GM12878 (cell line): ENCODE results near the gene FUBP1. TPM values are rescaled to one million over a fixed set of nuclear protein-coding genes. Genes with fewer than 3 reads are reported as not detected.

Experiments used
- ATAC-seq: fragments of 200-7000 bp; cut with Tn5 transposase; 3 replicates; pipeline ENCODE4 v1.9.1; 2020; ENCODE audit warnings: mild to moderate bottlenecking, moderate library complexity
- BruUV-seq: library from RNA; stranded (reverse); fragments of 400-500 nt; replicated peaks from 2 replicates; lab custom pipeline; 2021; lab: Mats Ljungman, UMichigan
- CTCF ChIA-PET: fragments of 300-600 bp; sonication (Branson Sonifier 250); formaldehyde crosslinking; extraction: SDS; loops from one replicate; lab custom pipeline; 2021; ENCODE audit warnings: inconsistent platforms; lab: Yijun Ruan, JAX
- POLR2A ChIA-PET: fragments of 350-600 bp; formaldehyde crosslinking; extraction: SDS; loops from one replicate; lab custom pipeline; 2021; ENCODE audit warnings: inconsistent platforms; lab: Charles Lee
- RAD21 ChIA-PET: fragments of 300-600 bp; sonication (Branson Sonifier 250); formaldehyde crosslinking; loops from one replicate; lab custom pipeline; 2023; ENCODE audit warnings: antibody characterized with exemption; ENCODE audit not compliant: unreplicated experiment; lab: Charles Lee
- SMC1A ChIA-PET: fragments of 300-600 bp; sonication (Branson Sonifier 250); formaldehyde crosslinking; loops from one replicate; lab custom pipeline; 2023; ENCODE audit not compliant: unreplicated experiment, uncharacterized antibody; lab: Charles Lee
- DNase-seq: peaks from one replicate; pipeline ENCODE4 v3.0.0-alpha.2; 2011; ENCODE audit warnings: low read depth, low spot score
- FAIRE-seq: peaks from 3 replicates; lab custom pipeline; 2011; peaks lifted over from hg19 to GRCh38; lab: Jason Lieb, UNC
- H2AFZ ChIP-seq: 2 replicates; pipeline ENCODE4 v1.6.0; 2011; ENCODE audit warnings: low read depth, low read length, control low read depth; ENCODE audit not compliant: control insufficient read depth
- H3K27ac ChIP-seq: 2 replicates; pipeline ENCODE4 v1.5.1; 2011; ENCODE audit warnings: control low read depth; ENCODE audit not compliant: control insufficient read depth, insufficient read depth
- H3K27me3 ChIP-seq, 2 experiments: replicated peaks in 1 of 2; 2 replicates each; pipeline versions ENCODE4 v1.6.0 to v1.6.1; 2011; ENCODE audit warnings: low read length in 1 of 2; ENCODE audit not compliant: control insufficient read depth in 2 of 2, insufficient read depth in 2 of 2
- H3K36me3 ChIP-seq, 2 experiments: 2 replicates each; pipeline ENCODE4 v1.5.1; 2011; ENCODE audit warnings: low read length in 1 of 2; ENCODE audit not compliant: control insufficient read depth in 2 of 2, insufficient read depth in 2 of 2
- H3K4me1 ChIP-seq: 2 replicates; pipeline ENCODE4 v1.6.1; 2011; ENCODE audit warnings: mild to moderate bottlenecking, low read length, moderate library complexity, mixed read lengths; ENCODE audit not compliant: control insufficient read depth, insufficient read depth
- H3K4me2 ChIP-seq: 2 replicates; pipeline ENCODE4 v1.6.0; 2011; ENCODE audit warnings: control low read depth; ENCODE audit not compliant: control insufficient read depth, insufficient read depth
- H3K4me3 ChIP-seq: fragments of 200-600 bp; sonication (generic); 2 replicates; pipeline ENCODE4 v1.5.1; 2016
- H3K79me2 ChIP-seq: 2 replicates; pipeline ENCODE4 v1.6.0; 2011; ENCODE audit warnings: low read length; ENCODE audit not compliant: control insufficient read depth, insufficient read depth
- H3K9ac ChIP-seq: 2 replicates; pipeline ENCODE4 v1.8.0; 2011; ENCODE audit warnings: low read length, control low read depth, mixed read lengths; ENCODE audit not compliant: control insufficient read depth, insufficient read depth
- H3K9me3 ChIP-seq: replicated peaks from 3 replicates; pipeline ENCODE4 v1.5.1; 2011; ENCODE audit warnings: mild to moderate bottlenecking, low read length; ENCODE audit not compliant: control insufficient read depth, insufficient read depth
- H4K20me1 ChIP-seq: 2 replicates; pipeline ENCODE4 v1.6.0; 2011; ENCODE audit not compliant: control insufficient read depth, insufficient read depth
- ESRRA ChIP-seq: IDR thresholded peaks from 2 replicates; pipeline ENCODE4 v1.6.1; 2012; ENCODE audit warnings: mild to moderate bottlenecking, low read length, improper control_type of control experiment
- POLR2A ChIP-seq: IDR thresholded peaks from 2 replicates; pipeline ENCODE4 v1.6.1; 2011; ENCODE audit warnings: low read depth, mild to moderate bottlenecking, low read length
- POLR2AphosphoS5 ChIP-seq: IDR thresholded peaks from 2 replicates; pipeline ENCODE4 v1.6.1; 2011; ENCODE audit warnings: mild to moderate bottlenecking, low read length, inconsistent platforms
- RBBP5 ChIP-seq: fragments of 200-600 bp; sonication (generic); conservative IDR thresholded peaks from 2 replicates; pipeline ENCODE4 v1.6.1; 2016
- SRF ChIP-seq, 2 experiments: IDR thresholded peaks; 2 replicates each; pipeline ENCODE4 v1.6.1; 2011; ENCODE audit warnings: low read depth in 2 of 2, low read length in 2 of 2, mild to moderate bottlenecking in 1 of 2, moderate library complexity in 1 of 2
- WGBS: methylation state at CpG from one replicate; pipeline ENCODE4 v1.1.6; 2016; ENCODE audit warnings: low lambda C conversion rate; ENCODE audit not compliant: insufficient replicate concordance, insufficient coverage; ENCODE audit errors: missing lambda C conversion rate; 5-methylcytosine and 5-hydroxymethylcytosine counted together
- in situ Hi-C: fragments of 300-500 bp; cut with MboI; formaldehyde crosslinking; loops from 9 replicates; pipeline ENCODE4 v1.14.3; 2018; ENCODE audit warnings: mixed read lengths
- intact Hi-C: fragments of 100-400 bp; cut with micrococcal nuclease; formaldehyde crosslinking; loops from one replicate; pipeline ENCODE4 v1.14.2; 2022; ENCODE audit not compliant: unreplicated experiment
- polyA plus RNA-seq, 11 experiments: library from polyadenylated mRNA; depleted of rRNA in 4 of 11; unstranded in 6 of 11; stranded (reverse) in 5 of 11; fragments of >200 nt; fragmentation: Nextera tagmentation in 4 of 11; fragmentation: Illumina TruSeq in 1 of 11; extraction: Ambion mirVana in 4 of 11; extraction: Trizol in 1 of 11; gene quantifications; 1 replicate in 1 of 11; 2 replicates in 10 of 11; pipeline versions ENCODE4 v1.2.1 to v1.2.3, GENCODE V29; 2011 to 2016; ENCODE audit warnings: inconsistent platforms in 2 of 11, missing spikeins in 2 of 11, low read depth in 1 of 11
- total RNA-seq, 4 experiments: library from RNA; depleted of rRNA in 3 of 4; stranded (reverse); fragments of >200 nt in 3 of 4; fragmentation: Illumina TruSeq in 1 of 4; extraction: Trizol in 1 of 4; gene quantifications; 2 replicates each; pipeline versions ENCODE4 v1.2.1 to v1.2.3, GENCODE V29; 2013 to 2021

The FUBP1 gene
- total and polyA plus RNA-seq, 10 of the 15 experiments (the other 5 are each of a cell fraction or from before 2014, with no cell fraction given): 110 to 343 (median 191) TPM

DNA sequence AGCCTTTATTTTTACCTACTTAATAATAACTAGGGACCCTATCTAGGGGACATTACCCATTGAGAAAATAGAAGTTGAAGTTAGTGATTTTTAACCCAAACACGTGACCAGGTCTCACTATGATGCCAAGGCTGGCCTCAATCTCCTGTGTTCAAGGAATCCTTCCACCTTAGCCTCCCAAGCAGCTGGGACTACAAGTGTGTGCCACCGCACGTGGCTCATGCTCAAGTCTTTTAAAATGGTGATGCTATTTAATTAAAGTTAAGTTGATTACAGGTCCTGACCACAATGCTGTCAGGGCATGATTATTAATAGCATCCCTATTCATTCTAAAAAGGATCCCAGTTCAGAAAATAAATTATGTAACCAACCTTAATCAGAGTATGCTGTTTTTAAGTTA lies 25.0 kb downstream of the FUBP1 start:
- H3K9ac ChIP-seq: no peak overlapping the region
- no peaks in the 10 kb centered on the region for H3K9me3 ChIP-seq
- H4K20me1 ChIP-seq: no peaks in the 10 kb centered on the region
- peaks cover 9% of the 10 kb centered on the region for H3K79me2 ChIP-seq
- FAIRE-seq (no peak), DNase-seq (no peak), ATAC-seq (no peak)
- RAD21 ChIA-PET: interaction anchor here (1.7 kb wide), 1 partner anchor 22 kb away, joined by 3 read pairs; no protein-coding TSS in a partner anchor
- no peak overlapping the region for H3K4me2 ChIP-seq
- no peak overlapping the region for H3K27ac ChIP-seq
- H2AFZ ChIP-seq: no peak overlapping the region
- 98% methylated on average over 3 of the region's 3 CpGs for WGBS
- SMC1A ChIA-PET: interaction anchor here (0.9 to 4.8 kb wide), 2 partner anchors 6 to 20 kb away, joined by 3 to 15 read pairs; no protein-coding TSS in a partner anchor
- in situ Hi-C loops (no loop called here), intact Hi-C loops (no loop called here)
- peaks cover 16% of the 10 kb centered on the region for H3K4me1 ChIP-seq
- CTCF ChIA-PET: interaction anchor here (0.8 to 2.1 kb wide), 3 partner anchors 14 to 178 kb away, joined by 3 to 5 read pairs (median 3); no protein-coding TSS in a partner anchor
- no TSS peak for BruUV-seq
- no peaks in the 10 kb centered on the region for H3K27me3 ChIP-seq
- TF ChIP-seq POLR2A (no peak), RBBP5 (no peak), ESRRA (no peak), POLR2AphosphoS5 (peak; percentile 61)
- H3K4me3 ChIP-seq: no peak overlapping the region
- POLR2A ChIA-PET: no interaction called here
- H3K36me3 ChIP-seq: peaks cover 3 to 46% of the 10 kb centered on the region in 2 experiments

DNA sequence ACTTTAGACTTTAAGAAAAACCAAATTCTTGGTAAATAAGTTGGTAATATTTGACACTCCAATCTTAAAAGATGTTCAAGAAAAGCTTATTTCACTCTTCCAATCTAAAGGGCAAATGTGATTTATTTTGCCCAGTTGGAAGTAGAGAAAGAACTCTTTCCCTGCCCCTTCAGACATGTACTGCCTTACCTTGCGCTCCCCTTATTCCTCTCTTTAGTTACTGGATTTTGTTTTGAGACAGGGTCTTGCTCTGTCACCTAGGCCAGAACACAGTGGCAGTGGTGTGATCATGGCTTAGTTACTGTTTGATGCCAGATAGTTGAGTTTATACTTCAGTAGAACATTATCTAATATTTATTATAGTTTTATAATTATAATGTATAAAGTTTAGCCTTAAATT lies 27.5 kb downstream of the FUBP1 start:
- H3K79me2 ChIP-seq: peaks cover 6% of the 10 kb centered on the region
- H3K4me2 ChIP-seq: peak overlapping the region; percentile 7; the same call in 1 of the 2 replicates
- POLR2A ChIA-PET: interaction anchor here (0.6 to 1.4 kb wide), 2 partner anchors 13 to 41 kb away, joined by 3 read pairs; no protein-coding TSS in a partner anchor
- intact Hi-C loops: loop anchor here (2.0 kb wide), 1 partner anchor 15 kb away; no protein-coding TSS in a partner anchor
- TF ChIP-seq SRF (IDR thresholded peaks at IDR 0.05; ENCODE audit: low read depth in 2 of 2, low read length in 2 of 2) (no peak), POLR2AphosphoS5 (peak; percentile 20; the same call in 1 of the 2 replicates)
- TF ChIP-seq, all 136 proteins: peak for 1
- CTCF ChIA-PET: no interaction called here
- Histone ChIP-seq H3K4me3 (no peak overlapping the region), H3K9ac (no peak overlapping the region), H3K9me3 (no peaks in the 10 kb centered on the region), H3K36me3 (peaks cover 2 to 40% of the 10 kb centered on the region in 2 experiments), H2AFZ (no peak overlapping the region), H3K27ac (no peak overlapping the region), H4K20me1 (no peaks in the 10 kb centered on the region), H3K27me3 (no peaks in the 10 kb centered on the region), H3K4me1 (peaks cover 16% of the 10 kb centered on the region)
- BruUV-seq: no TSS peak
- SMC1A ChIA-PET: interaction anchor here (1.0 to 2.1 kb wide), 3 partner anchors 13 to 24 kb away, joined by 3 to 7 read pairs (median 3); no protein-coding TSS in a partner anchor
- DNase-seq (no peak), FAIRE-seq (peak; percentile 62), ATAC-seq (peak; percentile 19; the same call in 2 of the 3 replicates)
- in situ Hi-C loops: no loop called here
- WGBS: 95% methylated on average over 1 of the region's 1 CpG
- RAD21 ChIA-PET: no interaction called here
